ENCODE results near the gene PITPNC1. TPM values are rescaled to one million over a fixed set of nuclear protein-coding genes. Genes with fewer than 3 reads are reported as not detected.

Gene PITPNC1
- total and polyA plus RNA-seq, 12 donors: 4.9 to 33.0 (median 14.0) TPM

- intact Hi-C loops (cut with DNase I): no loop called here
- Histone ChIP-seq H3K36me3 (replicated peaks in 1 of 2) (no peaks in the 10 kb centered on the region), H3K4me3 (no peak overlapping the region), H3K27me3 (no peaks in the 10 kb centered on the region), H3K4me1 (replicated peaks in 1 of 2) (peaks cover 0 to 18% of the 10 kb centered on the region in 2 donors), H3K9me3 (replicated peaks in 1 of 3) (no peaks in the 10 kb centered on the region), H3K27ac (no peak overlapping the region)
- peak in 1 of 7 donors; percentile 21 for DNase-seq
- 88 to 92% (median 90%) methylated on average over 8 of the region's 8 CpGs for WGBS, 4 donors
- no peak for TF ChIP-seq POLR2A (IDR thresholded peaks at IDR 0.05)
- TF ChIP-seq, protein P1, sequence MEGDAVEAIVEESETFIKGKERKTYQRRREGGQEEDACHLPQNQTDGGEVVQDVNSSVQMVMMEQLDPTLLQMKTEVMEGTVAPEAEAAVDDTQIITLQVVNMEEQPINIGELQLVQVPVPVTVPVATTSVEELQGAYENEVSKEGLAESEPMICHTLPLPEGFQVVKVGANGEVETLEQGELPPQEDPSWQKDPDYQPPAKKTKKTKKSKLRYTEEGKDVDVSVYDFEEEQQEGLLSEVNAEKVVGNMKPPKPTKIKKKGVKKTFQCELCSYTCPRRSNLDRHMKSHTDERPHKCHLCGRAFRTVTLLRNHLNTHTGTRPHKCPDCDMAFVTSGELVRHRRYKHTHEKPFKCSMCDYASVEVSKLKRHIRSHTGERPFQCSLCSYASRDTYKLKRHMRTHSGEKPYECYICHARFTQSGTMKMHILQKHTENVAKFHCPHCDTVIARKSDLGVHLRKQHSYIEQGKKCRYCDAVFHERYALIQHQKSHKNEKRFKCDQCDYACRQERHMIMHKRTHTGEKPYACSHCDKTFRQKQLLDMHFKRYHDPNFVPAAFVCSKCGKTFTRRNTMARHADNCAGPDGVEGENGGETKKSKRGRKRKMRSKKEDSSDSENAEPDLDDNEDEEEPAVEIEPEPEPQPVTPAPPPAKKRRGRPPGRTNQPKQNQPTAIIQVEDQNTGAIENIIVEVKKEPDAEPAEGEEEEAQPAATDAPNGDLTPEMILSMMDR (IDR thresholded peaks at IDR 0.05): no peak
Observed at GRCh38 chr17:67506966-67507365, 129.9 kb downstream of the PITPNC1 start.

DNA sequence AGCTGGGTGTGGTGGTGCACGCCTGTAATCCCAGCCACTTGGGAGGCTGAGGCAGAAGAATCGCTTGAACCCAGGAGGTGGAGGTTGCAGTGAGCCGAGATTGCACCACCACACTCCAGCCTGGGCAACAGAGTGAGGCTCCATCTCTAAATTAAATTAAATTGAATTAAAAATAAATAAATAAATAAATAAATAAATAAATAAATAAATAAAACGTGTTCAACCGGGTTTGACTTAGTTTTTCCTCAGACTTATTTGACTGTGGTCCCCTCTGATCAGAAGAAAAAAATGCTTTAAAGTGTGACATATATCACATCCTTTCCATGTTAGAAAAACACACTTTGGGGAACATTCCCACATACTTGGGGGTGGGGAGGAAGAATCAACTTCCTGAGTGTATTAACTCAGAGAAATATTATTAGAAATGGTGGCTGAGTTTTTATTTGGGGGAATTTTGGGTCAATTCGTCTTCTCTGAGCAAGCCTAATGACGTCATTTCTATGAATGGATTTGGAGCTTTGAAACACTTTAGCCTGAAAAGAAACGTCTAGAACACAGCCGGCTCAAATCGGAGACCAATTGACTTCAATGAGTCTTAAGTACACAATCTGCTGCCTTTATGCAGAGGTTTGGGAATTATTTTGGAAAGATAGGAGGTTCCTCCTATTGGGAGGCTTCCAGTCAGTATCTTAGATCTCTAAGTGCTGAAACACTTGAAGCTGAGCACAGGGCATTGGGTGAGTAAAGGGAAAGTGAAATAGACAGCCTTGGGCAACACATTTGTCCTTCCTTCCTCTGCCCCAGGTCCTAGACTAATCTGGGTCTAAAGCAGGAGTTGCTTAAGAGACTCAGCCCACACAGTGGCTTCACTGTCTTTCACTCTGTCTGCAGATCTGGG is 132.6 kb downstream of the PITPNC1 start:
- H3K36me3 ChIP-seq (replicated peaks in 1 of 2): no peaks in the 10 kb centered on the region
- H3K4me1 ChIP-seq (replicated peaks in 1 of 2): peaks cover 0 to 14% of the 10 kb centered on the region in 2 donors
- peak overlapping the region; percentile 5 to 85 (median 59) for H3K27ac ChIP-seq
- TF ChIP-seq, protein P1 (IDR thresholded peaks at IDR 0.05): no peak
- peak in 1 of 2 donors; percentile 9 for TF ChIP-seq POLR2A (IDR thresholded peaks at IDR 0.05)
- no peaks in the 10 kb centered on the region for H3K9me3 ChIP-seq (replicated peaks in 1 of 3)
- 58 to 68% (median 64%) methylated on average over 10 of the region's 10 CpGs for WGBS, 4 donors
- intact Hi-C loops (cut with DNase I): no loop called here
- no peaks in the 10 kb centered on the region for H3K27me3 ChIP-seq
- peak in 5 of 7 donors; percentile 45 to 70 (median 60) for DNase-seq
- peak overlapping the region in 1 of 4 donors; percentile 27 for H3K4me3 ChIP-seq

DNA sequence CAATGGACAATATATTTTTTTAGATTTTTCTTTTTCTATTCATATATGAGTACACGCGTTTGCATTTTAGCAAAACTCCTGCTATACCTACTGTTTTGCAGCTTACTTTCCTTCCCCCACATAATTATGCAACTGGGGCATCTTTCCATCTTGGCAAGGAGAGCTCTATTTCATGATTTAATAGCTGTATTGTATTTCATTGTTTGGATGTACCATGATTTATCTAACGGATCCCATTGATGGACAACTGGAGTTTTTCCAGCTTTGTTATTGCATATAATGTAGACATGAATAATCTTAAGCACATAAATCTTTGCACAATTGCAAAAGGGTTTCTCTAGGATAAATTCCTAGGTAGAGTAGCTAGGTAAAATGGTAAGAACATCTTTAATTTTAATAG is 133.9 kb downstream of the PITPNC1 start:
- TF ChIP-seq POLR2A (IDR thresholded peaks at IDR 0.05): no peak
- TF ChIP-seq, protein P1 (IDR thresholded peaks at IDR 0.05): no peak
- intact Hi-C loops (cut with DNase I): no loop called here
- no peak overlapping the region for H3K27ac ChIP-seq
- peaks cover 11 to 28% of the 10 kb centered on the region in 2 donors for H3K4me1 ChIP-seq (replicated peaks in 1 of 2)
- DNase-seq: no peak
- H3K36me3 ChIP-seq (replicated peaks in 1 of 2): no peaks in the 10 kb centered on the region
- no peaks in the 10 kb centered on the region for H3K27me3 ChIP-seq
- H3K4me3 ChIP-seq: no peak overlapping the region
- WGBS, 4 donors: 78 to 91% (median 86%) methylated on average over 3 of the region's 3 CpGs
- H3K9me3 ChIP-seq (replicated peaks in 1 of 3): no peaks in the 10 kb centered on the region

GRCh38 chr17:67511804-67512203 is 134.7 kb downstream of the PITPNC1 start:
- WGBS, 4 donors: 78 to 100% (median 94%) methylated on average over 2 of the region's 2 CpGs
- no peaks in the 10 kb centered on the region for H3K27me3 ChIP-seq
- no peak overlapping the region for H3K27ac ChIP-seq
- DNase-seq: peak in 1 of 7 donors; percentile 7
- TF ChIP-seq, protein P1 (IDR thresholded peaks at IDR 0.05): no peak
- no peak for TF ChIP-seq POLR2A (IDR thresholded peaks at IDR 0.05)
- no peaks in the 10 kb centered on the region for H3K9me3 ChIP-seq (replicated peaks in 1 of 3)
- peaks cover 14 to 31% of the 10 kb centered on the region in 2 donors for H3K4me1 ChIP-seq (replicated peaks in 1 of 2)
- intact Hi-C loops (cut with DNase I): no loop called here
- no peaks in the 10 kb centered on the region for H3K36me3 ChIP-seq (replicated peaks in 1 of 2)
- H3K4me3 ChIP-seq: no peak overlapping the region

Data from adrenal gland (tissue), 12 donors.